ENCODE measurements around the gene RPUSD1.
"Not testable (repeated sequence)": the region's sequence is repeated elsewhere in the genome, so short reads cannot be mapped to it uniquely, and the experiment has no call there.

Gene RPUSD1

DNA sequence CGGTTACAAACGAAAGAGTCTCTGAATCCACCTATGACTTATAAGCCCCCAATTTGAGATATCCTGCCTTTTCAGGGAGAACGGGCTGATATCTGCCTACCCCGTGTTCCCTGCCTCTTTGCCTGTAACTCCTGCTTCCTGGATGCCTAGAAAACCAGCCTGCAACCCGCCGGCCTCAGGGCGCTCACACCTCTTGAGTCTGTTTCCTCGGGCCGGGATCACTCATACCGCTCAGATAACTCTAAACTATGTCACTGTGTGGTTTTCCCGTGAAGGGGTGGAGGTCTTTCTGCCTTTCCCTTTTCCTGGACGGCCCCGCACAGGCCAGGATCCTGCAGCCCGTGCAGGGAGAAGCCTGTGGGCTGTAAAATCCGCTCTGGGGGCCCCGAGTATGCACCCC is 10.4 kb downstream of the RPUSD1 start:
- TF ChIP-seq ZNF565 (CRISPR knock-in tag; conservative IDR thresholded peaks at IDR 0.05; ENCODE audit: low read depth) (no peak), ESRRG (CRISPR knock-in tag; IDR thresholded peaks at IDR 0.05) (no peak), RARB (CRISPR knock-in tag; IDR thresholded peaks at IDR 0.05) (no peak), ZFP30 (CRISPR knock-in tag; IDR thresholded peaks at IDR 0.05) (no peak), OSR1 (CRISPR knock-in tag; IDR thresholded peaks at IDR 0.05) (no peak), ZNF8 (CRISPR knock-in tag; IDR thresholded peaks at IDR 0.05) (no peak), ISL1 (CRISPR knock-in tag; IDR thresholded peaks at IDR 0.05) (no peak), ARNTL (CRISPR knock-in tag; IDR thresholded peaks at IDR 0.05; ENCODE audit: borderline replicate concordance, low read depth) (no peak), BACH2 (CRISPR knock-in tag; IDR thresholded peaks at IDR 0.05; ENCODE audit: borderline replicate concordance) (no peak), SNAI2 (CRISPR knock-in tag; IDR thresholded peaks at IDR 0.05) (no peak)
- TF ChIP-seq, protein P1, sequence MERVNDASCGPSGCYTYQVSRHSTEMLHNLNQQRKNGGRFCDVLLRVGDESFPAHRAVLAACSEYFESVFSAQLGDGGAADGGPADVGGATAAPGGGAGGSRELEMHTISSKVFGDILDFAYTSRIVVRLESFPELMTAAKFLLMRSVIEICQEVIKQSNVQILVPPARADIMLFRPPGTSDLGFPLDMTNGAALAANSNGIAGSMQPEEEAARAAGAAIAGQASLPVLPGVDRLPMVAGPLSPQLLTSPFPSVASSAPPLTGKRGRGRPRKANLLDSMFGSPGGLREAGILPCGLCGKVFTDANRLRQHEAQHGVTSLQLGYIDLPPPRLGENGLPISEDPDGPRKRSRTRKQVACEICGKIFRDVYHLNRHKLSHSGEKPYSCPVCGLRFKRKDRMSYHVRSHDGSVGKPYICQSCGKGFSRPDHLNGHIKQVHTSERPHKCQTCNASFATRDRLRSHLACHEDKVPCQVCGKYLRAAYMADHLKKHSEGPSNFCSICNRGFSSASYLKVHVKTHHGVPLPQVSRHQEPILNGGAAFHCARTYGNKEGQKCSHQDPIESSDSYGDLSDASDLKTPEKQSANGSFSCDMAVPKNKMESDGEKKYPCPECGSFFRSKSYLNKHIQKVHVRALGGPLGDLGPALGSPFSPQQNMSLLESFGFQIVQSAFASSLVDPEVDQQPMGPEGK (CRISPR knock-in tag; IDR thresholded peaks at IDR 0.05; ENCODE audit: borderline replicate concordance), result no peak
- TF ChIP-seq, protein P2, sequence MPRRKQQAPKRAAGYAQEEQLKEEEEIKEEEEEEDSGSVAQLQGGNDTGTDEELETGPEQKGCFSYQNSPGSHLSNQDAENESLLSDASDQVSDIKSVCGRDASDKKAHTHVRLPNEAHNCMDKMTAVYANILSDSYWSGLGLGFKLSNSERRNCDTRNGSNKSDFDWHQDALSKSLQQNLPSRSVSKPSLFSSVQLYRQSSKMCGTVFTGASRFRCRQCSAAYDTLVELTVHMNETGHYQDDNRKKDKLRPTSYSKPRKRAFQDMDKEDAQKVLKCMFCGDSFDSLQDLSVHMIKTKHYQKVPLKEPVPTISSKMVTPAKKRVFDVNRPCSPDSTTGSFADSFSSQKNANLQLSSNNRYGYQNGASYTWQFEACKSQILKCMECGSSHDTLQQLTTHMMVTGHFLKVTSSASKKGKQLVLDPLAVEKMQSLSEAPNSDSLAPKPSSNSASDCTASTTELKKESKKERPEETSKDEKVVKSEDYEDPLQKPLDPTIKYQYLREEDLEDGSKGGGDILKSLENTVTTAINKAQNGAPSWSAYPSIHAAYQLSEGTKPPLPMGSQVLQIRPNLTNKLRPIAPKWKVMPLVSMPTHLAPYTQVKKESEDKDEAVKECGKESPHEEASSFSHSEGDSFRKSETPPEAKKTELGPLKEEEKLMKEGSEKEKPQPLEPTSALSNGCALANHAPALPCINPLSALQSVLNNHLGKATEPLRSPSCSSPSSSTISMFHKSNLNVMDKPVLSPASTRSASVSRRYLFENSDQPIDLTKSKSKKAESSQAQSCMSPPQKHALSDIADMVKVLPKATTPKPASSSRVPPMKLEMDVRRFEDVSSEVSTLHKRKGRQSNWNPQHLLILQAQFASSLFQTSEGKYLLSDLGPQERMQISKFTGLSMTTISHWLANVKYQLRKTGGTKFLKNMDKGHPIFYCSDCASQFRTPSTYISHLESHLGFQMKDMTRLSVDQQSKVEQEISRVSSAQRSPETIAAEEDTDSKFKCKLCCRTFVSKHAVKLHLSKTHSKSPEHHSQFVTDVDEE (CRISPR knock-in tag; IDR thresholded peaks at IDR 0.05), result no peak
- TF ChIP-seq, protein P3, sequence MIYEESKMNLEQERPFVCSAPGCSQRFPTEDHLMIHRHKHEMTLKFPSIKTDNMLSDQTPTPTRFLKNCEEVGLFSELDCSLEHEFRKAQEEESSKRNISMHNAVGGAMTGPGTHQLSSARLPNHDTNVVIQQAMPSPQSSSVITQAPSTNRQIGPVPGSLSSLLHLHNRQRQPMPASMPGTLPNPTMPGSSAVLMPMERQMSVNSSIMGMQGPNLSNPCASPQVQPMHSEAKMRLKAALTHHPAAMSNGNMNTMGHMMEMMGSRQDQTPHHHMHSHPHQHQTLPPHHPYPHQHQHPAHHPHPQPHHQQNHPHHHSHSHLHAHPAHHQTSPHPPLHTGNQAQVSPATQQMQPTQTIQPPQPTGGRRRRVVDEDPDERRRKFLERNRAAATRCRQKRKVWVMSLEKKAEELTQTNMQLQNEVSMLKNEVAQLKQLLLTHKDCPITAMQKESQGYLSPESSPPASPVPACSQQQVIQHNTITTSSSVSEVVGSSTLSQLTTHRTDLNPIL (CRISPR knock-in tag; IDR thresholded peaks at IDR 0.05; ENCODE audit: low read depth), result no peak
- TF ChIP-seq, protein P4, sequence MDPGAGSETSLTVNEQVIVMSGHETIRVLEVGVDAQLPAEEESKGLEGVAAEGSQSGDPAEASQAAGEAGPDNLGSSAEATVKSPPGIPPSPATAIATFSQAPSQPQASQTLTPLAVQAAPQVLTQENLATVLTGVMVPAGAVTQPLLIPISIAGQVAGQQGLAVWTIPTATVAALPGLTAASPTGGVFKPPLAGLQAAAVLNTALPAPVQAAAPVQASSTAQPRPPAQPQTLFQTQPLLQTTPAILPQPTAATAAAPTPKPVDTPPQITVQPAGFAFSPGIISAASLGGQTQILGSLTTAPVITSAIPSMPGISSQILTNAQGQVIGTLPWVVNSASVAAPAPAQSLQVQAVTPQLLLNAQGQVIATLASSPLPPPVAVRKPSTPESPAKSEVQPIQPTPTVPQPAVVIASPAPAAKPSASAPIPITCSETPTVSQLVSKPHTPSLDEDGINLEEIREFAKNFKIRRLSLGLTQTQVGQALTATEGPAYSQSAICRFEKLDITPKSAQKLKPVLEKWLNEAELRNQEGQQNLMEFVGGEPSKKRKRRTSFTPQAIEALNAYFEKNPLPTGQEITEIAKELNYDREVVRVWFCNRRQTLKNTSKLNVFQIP (CRISPR knock-in tag; IDR thresholded peaks at IDR 0.05; ENCODE audit: borderline replicate concordance, low read depth), result no peak
- TF ChIP-seq, protein P5, sequence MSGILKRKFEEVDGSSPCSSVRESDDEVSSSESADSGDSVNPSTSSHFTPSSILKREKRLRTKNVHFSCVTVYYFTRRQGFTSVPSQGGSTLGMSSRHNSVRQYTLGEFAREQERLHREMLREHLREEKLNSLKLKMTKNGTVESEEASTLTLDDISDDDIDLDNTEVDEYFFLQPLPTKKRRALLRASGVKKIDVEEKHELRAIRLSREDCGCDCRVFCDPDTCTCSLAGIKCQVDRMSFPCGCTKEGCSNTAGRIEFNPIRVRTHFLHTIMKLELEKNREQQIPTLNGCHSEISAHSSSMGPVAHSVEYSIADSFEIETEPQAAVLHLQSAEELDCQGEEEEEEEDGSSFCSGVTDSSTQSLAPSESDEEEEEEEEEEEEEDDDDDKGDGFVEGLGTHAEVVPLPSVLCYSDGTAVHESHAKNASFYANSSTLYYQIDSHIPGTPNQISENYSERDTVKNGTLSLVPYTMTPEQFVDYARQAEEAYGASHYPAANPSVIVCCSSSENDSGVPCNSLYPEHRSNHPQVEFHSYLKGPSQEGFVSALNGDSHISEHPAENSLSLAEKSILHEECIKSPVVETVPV (CRISPR knock-in tag; IDR thresholded peaks at IDR 0.05), result no peak
- peak; percentile 4; the same call in 1 of the 3 replicates for ATAC-seq

DNA sequence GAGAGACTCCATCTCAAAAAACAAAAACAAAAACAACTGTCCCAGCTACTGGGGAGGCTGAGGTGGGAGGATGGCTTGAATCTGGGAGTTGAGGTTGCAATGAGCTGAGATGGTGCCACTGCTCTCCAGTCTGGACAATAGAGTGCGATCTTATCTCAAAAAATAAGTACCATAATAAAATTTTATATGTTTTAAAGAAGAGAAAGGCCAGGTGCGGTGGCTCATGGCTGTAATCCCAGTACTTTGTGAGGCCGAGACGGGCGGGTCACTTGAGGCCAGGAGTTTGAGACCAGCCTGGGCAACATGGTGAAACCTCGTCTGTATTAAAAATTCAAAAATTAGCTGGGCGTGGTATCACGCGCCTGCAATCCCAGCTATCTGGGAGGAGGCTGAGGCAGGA is 11.4 kb downstream of the RPUSD1 start:
- ATAC-seq, result no peak
- TF ChIP-seq, protein P1 (CRISPR knock-in tag; IDR thresholded peaks at IDR 0.05; ENCODE audit: borderline replicate concordance), result no peak
- TF ChIP-seq, protein P4 (CRISPR knock-in tag; IDR thresholded peaks at IDR 0.05; ENCODE audit: borderline replicate concordance, low read depth), result no peak
- no peak for TF ChIP-seq ZNF565 (CRISPR knock-in tag; conservative IDR thresholded peaks at IDR 0.05; ENCODE audit: low read depth)
- no peak for TF ChIP-seq SNAI2 (CRISPR knock-in tag; IDR thresholded peaks at IDR 0.05)

DNA sequence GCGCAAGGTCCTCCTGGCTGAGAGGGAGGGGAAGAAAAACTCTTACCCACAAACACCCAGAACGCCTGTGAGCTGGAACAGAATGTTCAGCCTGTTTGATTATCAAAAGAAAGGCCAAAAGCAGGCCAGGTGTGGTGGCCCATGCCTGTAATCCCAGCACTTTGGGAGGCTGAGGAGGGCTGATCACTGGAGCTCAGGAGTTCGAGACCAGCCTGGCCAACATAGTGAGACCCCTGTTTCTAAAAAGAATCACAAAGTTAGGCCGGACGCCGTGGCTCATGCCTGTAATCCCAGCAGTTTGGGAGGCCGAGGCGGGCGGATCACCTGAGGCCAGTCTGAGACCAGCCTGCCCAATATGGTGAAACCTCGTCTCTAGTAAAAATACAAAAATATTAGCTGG is 11.9 kb downstream of the RPUSD1 start:
- not testable (repeated sequence) for ATAC-seq

All from SK-N-SH treated with all-trans-retinoic acid at 6 μM for 48 hours (cell line).